GM06990 (cell line): ENCODE results near the gene MBD6.
"Not testable (repeated sequence)": the region's sequence is repeated elsewhere in the genome, so short reads cannot be mapped to it uniquely, and the experiment has no call there.

ENCODE experiments used
- DNase-seq: peaks from one replicate; pipeline ENCODE4 v3.0.0-alpha.2; 2011; ENCODE audit not compliant: insufficient read length; ENCODE audit errors: extremely low read depth
- H3K27me3 ChIP-seq: replicated peaks from 2 replicates; pipeline ENCODE4 v1.6.0; 2011; ENCODE audit warnings: low read length; ENCODE audit not compliant: control insufficient read depth, insufficient read depth
- H3K36me3 ChIP-seq: 2 replicates; pipeline ENCODE4 v1.5.1; 2011; ENCODE audit warnings: low read length; ENCODE audit not compliant: control insufficient read depth, insufficient read depth
- H3K4me3 ChIP-seq: replicated peaks from 2 replicates; pipeline ENCODE4 v1.5.1; 2011; ENCODE audit warnings: low read depth, mild to moderate bottlenecking, control low read depth, low read length
- TF ChIP-seq, protein P1 (sequence below): IDR thresholded peaks from 2 replicates; pipeline ENCODE4 v1.5.1; 2011; ENCODE audit warnings: low read length, control low read depth, mild to moderate bottlenecking, inconsistent platforms; ENCODE audit not compliant: insufficient read depth, poor library complexity, severe bottlenecking

MBD6 gene

GRCh38 chr12:57569858-57570257 lies 47.2 kb downstream of the MBD6 start:
- DNase-seq: no peak
- no peaks in the 10 kb centered on the region for H3K27me3 ChIP-seq
- TF ChIP-seq, protein P1, sequence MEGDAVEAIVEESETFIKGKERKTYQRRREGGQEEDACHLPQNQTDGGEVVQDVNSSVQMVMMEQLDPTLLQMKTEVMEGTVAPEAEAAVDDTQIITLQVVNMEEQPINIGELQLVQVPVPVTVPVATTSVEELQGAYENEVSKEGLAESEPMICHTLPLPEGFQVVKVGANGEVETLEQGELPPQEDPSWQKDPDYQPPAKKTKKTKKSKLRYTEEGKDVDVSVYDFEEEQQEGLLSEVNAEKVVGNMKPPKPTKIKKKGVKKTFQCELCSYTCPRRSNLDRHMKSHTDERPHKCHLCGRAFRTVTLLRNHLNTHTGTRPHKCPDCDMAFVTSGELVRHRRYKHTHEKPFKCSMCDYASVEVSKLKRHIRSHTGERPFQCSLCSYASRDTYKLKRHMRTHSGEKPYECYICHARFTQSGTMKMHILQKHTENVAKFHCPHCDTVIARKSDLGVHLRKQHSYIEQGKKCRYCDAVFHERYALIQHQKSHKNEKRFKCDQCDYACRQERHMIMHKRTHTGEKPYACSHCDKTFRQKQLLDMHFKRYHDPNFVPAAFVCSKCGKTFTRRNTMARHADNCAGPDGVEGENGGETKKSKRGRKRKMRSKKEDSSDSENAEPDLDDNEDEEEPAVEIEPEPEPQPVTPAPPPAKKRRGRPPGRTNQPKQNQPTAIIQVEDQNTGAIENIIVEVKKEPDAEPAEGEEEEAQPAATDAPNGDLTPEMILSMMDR: no peak
- H3K4me3 ChIP-seq: no peak overlapping the region
- H3K36me3 ChIP-seq: no peaks in the 10 kb centered on the region

- not testable (repeated sequence) for DNase-seq, H3K4me3 ChIP-seq, H3K27me3 ChIP-seq, H3K36me3 ChIP-seq
Measured at GRCh38 chr12:57570438-57570837, 47.8 kb downstream of the MBD6 start.

GRCh38 chr12:57571926-57572762 lies 49.5 kb downstream of the MBD6 start:
- Histone ChIP-seq H3K27me3 (no peaks in the 10 kb centered on the region), H3K36me3 (no peaks in the 10 kb centered on the region), H3K4me3 (no peak overlapping the region)
- DNase-seq: no peak
- TF ChIP-seq, protein P1: no peak

GRCh38 chr12:57574795-57575194 lies 52.2 kb downstream of the MBD6 start:
- TF ChIP-seq, protein P1: no peak
- Histone ChIP-seq H3K36me3 (no peaks in the 10 kb centered on the region), H3K27me3 (no peaks in the 10 kb centered on the region), H3K4me3 (no peak overlapping the region)
- DNase-seq: no peak

GRCh38 chr12:57575771-57576612 lies 53.4 kb downstream of the MBD6 start:
- no peaks in the 10 kb centered on the region for H3K27me3 ChIP-seq
- TF ChIP-seq, protein P1: no peak
- DNase-seq: no peak
- H3K4me3 ChIP-seq: no peak overlapping the region
- no peaks in the 10 kb centered on the region for H3K36me3 ChIP-seq

DNA sequence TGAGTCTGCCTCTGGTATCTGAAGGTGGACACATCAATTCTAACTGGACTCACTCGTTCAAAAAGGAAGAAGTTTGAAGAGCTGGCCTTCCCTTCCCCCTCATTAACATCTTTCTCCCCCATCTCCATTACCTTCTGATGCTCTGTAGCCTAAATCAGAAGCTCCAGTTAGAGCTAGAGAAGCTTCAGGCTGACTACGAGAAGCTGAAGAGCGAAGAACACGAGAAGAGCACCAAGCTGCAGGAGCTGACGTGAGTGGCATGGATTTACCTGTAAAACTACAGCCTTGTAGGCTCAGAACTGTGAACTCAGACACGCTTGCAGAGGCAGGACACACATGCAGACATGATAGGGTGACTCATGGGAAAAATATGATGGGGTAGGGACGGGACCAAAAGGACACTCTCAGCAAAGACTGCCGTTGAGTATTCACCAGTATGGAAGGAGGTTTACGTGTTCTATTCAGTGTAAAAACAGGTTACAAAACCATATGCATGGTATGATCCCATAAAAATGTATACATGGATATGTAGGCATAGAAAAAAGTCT lies 54.1 kb downstream of the MBD6 start:
- TF ChIP-seq, protein P1: no peak
- Histone ChIP-seq H3K27me3 (no peaks in the 10 kb centered on the region), H3K4me3 (no peak overlapping the region), H3K36me3 (no peaks in the 10 kb centered on the region)
- no peak for DNase-seq
